Glomerular visceral epithelial cell (primary cell): ENCODE measurements around the gene CDH4.

Experiments used
- DNase-seq: peaks from one replicate; pipeline ENCODE4 v3.0.0-alpha.2; 2016; ENCODE audit errors: extremely low spot score

CDH4 gene

GRCh38 chr20:61764471-61765025, 512.5 kb downstream of the CDH4 start:
- no peak for DNase-seq

- DNase-seq: no peak
These were observed 513.2 kb downstream of the CDH4 start for GRCh38 chr20:61765081-61765870.

- no peak for DNase-seq
These were observed 514.0 kb downstream of the CDH4 start for GRCh38 chr20:61765871-61766654.

GRCh38 chr20:61766921-61767610, 515.0 kb downstream of the CDH4 start:
- no peak for DNase-seq

GRCh38 chr20:61767761-61768494, 515.9 kb downstream of the CDH4 start:
- no peak for DNase-seq

- DNase-seq: no peak
These were observed 516.7 kb downstream of the CDH4 start for GRCh38 chr20:61768571-61769285.

GRCh38 chr20:61769286-61769832, 517.3 kb downstream of the CDH4 start:
- no peak for DNase-seq

- no peak for DNase-seq
These were observed 518.1 kb downstream of the CDH4 start for GRCh38 chr20:61770113-61770585.

- DNase-seq: no peak
These were observed 519.8 kb downstream of the CDH4 start for GRCh38 chr20:61771805-61772350.

- no peak for DNase-seq
These were observed 521.0 kb downstream of the CDH4 start for GRCh38 chr20:61772828-61773631.

- DNase-seq: no peak
These were observed 522.0 kb downstream of the CDH4 start for GRCh38 chr20:61773926-61774587.

- no peak for DNase-seq
These were observed 523.4 kb downstream of the CDH4 start for GRCh38 chr20:61775423-61775822.

GRCh38 chr20:61776491-61777075, 524.5 kb downstream of the CDH4 start:
- no peak for DNase-seq

- DNase-seq: no peak
These were observed 525.9 kb downstream of the CDH4 start for GRCh38 chr20:61777773-61778494.

- no peak for DNase-seq
These were observed 526.4 kb downstream of the CDH4 start for GRCh38 chr20:61778495-61778863.

GRCh38 chr20:61779176-61779965, 527.3 kb downstream of the CDH4 start:
- no peak for DNase-seq

GRCh38 chr20:61780066-61780465, 528.0 kb downstream of the CDH4 start:
- no peak for DNase-seq
